MCF 10A (cell line): Measurements from ENCODE around the gene FBN3. TPM values are rescaled to one million over a fixed set of nuclear protein-coding genes. Genes with fewer than 3 reads are reported as not detected.

Experiments used
- BruUV-seq: library from RNA; stranded (reverse); fragments of 400-500 nt; replicated peaks from 2 replicates; lab custom pipeline; 2021; lab: Mats Ljungman, UMichigan
- CTCF ChIA-PET: fragments of 300-600 bp; sonication (Branson Sonifier 250); formaldehyde crosslinking; extraction: SDS; loops from one replicate; lab custom pipeline; 2021; ENCODE audit warnings: antibody characterized with exemption, inconsistent platforms; lab: Yijun Ruan, JAX
- POLR2A ChIA-PET: fragments of 300-600, 350-650 bp; sonication (Branson Sonifier 250); formaldehyde crosslinking; extraction: SDS; loops from one replicate; lab custom pipeline; 2020; ENCODE audit warnings: antibody characterized with exemption, inconsistent platforms; lab: Yijun Ruan, JAX
- DNase-seq: peaks from one replicate; pipeline ENCODE4 v3.0.0-alpha.2; 2018; ENCODE audit not compliant: unreplicated experiment
- H3K27ac Mint-ChIP-seq: one replicate; pipeline ENCODE4 v1.8.0; 2022; ENCODE audit warnings: mild to moderate bottlenecking, low read depth, mixed read lengths; ENCODE audit not compliant: unreplicated experiment
- H3K27me3 Mint-ChIP-seq: one replicate; pipeline ENCODE4 v1.8.0; 2022; ENCODE audit warnings: mixed read lengths; ENCODE audit not compliant: insufficient read depth, unreplicated experiment
- H3K36me3 Mint-ChIP-seq: one replicate; pipeline ENCODE4 v1.8.0; 2022; ENCODE audit warnings: mild to moderate bottlenecking, moderate library complexity, mixed read lengths; ENCODE audit not compliant: insufficient read depth, unreplicated experiment
- H3K4me1 Mint-ChIP-seq: one replicate; pipeline ENCODE4 v1.8.0; 2022; ENCODE audit warnings: mixed read lengths; ENCODE audit not compliant: insufficient read depth, unreplicated experiment
- H3K4me3 Mint-ChIP-seq: one replicate; pipeline ENCODE4 v1.8.0; 2022; ENCODE audit warnings: mild to moderate bottlenecking, moderate library complexity, mixed read lengths; ENCODE audit not compliant: unreplicated experiment
- H3K9me3 Mint-ChIP-seq: one replicate; pipeline ENCODE4 v1.8.0; 2022; ENCODE audit warnings: mixed read lengths; ENCODE audit not compliant: unreplicated experiment
- intact Hi-C: fragments of 100-400 bp; cut with micrococcal nuclease; formaldehyde crosslinking; loops from 2 replicates; pipeline ENCODE4 v1.14.1; 2022
- total RNA-seq: library from RNA; stranded (reverse); gene quantifications from 2 replicates; pipeline ENCODE4 v1.2.3, GENCODE V29; 2022
- TF ChIP-seq, protein P1 (sequence below): fragments of 200-600 bp; IDR thresholded peaks from one replicate; pipeline ENCODE4 v1.8.0; 2022; ENCODE audit warnings: antibody characterized with exemption, mild to moderate bottlenecking; ENCODE audit not compliant: unreplicated experiment

The FBN3 gene
- total RNA-seq, 1 experiment from 2014 or later, result not detected

DNA sequence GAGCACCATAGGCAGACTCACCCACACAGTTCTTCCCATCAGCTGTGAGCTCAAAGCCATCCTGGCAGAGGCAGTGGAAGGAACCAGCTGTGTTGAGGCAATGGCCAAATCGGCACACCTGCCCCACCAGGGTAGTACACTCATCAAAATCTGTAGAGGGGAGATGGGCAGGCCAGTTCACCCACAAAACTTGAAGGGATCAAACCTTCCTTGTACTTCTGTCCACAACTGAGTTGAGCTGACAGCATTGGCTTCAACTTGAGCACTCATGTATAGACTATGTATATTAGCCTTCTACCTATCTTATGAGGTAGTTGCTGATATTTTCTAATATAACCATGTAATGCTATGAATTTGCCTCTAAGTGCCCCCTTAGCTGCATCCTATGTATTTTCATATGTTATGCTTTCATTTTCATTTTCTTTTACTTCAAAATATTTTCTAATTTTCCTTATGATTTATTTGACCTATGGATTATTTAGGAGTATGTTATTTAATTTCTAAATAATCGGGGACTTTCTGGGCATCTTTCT, 54.0 kb downstream of the FBN3 start:
- H3K36me3 Mint-ChIP-seq, result no peaks in the 10 kb centered on the region
- no peaks in the 10 kb centered on the region for H3K4me1 Mint-ChIP-seq
- intact Hi-C loops, result no loop called here
- H3K4me3 Mint-ChIP-seq, result no peak overlapping the region
- no TSS peak for BruUV-seq
- peaks cover 19% of the 10 kb centered on the region for H3K9me3 Mint-ChIP-seq
- ChIA-PET POLR2A (interaction anchor here (0.6 kb wide), 1 partner anchor 58 kb away, joined by 5 read pairs; no protein-coding TSS in a partner anchor), CTCF (no interaction called here)
- DNase-seq, result no peak
- peaks cover 16% of the 10 kb centered on the region for H3K27me3 Mint-ChIP-seq
- H3K27ac Mint-ChIP-seq, result no peak overlapping the region
- TF ChIP-seq, protein P1, sequence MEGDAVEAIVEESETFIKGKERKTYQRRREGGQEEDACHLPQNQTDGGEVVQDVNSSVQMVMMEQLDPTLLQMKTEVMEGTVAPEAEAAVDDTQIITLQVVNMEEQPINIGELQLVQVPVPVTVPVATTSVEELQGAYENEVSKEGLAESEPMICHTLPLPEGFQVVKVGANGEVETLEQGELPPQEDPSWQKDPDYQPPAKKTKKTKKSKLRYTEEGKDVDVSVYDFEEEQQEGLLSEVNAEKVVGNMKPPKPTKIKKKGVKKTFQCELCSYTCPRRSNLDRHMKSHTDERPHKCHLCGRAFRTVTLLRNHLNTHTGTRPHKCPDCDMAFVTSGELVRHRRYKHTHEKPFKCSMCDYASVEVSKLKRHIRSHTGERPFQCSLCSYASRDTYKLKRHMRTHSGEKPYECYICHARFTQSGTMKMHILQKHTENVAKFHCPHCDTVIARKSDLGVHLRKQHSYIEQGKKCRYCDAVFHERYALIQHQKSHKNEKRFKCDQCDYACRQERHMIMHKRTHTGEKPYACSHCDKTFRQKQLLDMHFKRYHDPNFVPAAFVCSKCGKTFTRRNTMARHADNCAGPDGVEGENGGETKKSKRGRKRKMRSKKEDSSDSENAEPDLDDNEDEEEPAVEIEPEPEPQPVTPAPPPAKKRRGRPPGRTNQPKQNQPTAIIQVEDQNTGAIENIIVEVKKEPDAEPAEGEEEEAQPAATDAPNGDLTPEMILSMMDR, result no peak

DNA sequence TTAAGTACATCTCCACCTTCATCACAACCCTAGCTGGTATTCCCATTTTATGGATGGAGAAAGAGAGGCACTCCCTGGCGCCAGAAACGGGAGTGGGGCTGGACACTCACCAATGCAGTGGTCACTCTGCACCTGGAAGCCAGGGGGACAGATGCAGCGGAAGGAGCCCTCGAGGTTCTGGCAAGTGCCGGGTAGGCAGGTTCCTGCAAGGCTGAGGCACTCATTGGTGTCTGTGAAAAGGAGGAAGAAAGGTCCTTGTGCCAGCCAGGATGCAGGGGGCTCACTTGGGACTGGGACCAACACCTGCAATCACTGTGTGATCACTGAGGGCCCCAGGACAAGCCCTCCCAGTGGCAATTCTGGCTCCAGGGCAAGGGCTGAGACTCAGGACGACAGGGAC, 55.1 kb downstream of the FBN3 start:
- Mint-ChIP-seq H3K4me1 (no peaks in the 10 kb centered on the region), H3K27me3 (peaks cover 14% of the 10 kb centered on the region), H3K9me3 (peaks cover 19% of the 10 kb centered on the region), H3K4me3 (no peak overlapping the region), H3K36me3 (no peaks in the 10 kb centered on the region), H3K27ac (no peak overlapping the region)
- CTCF ChIA-PET, result interaction anchor here (0.5 to 0.6 kb wide), 2 partner anchors 63 to 223 kb away, joined by 3 to 4 read pairs; no protein-coding TSS in a partner anchor
- no peak for DNase-seq
- no TSS peak for BruUV-seq
- TF ChIP-seq, protein P1, result no peak
- intact Hi-C loops, result no loop called here
- POLR2A ChIA-PET, result no interaction called here

DNA sequence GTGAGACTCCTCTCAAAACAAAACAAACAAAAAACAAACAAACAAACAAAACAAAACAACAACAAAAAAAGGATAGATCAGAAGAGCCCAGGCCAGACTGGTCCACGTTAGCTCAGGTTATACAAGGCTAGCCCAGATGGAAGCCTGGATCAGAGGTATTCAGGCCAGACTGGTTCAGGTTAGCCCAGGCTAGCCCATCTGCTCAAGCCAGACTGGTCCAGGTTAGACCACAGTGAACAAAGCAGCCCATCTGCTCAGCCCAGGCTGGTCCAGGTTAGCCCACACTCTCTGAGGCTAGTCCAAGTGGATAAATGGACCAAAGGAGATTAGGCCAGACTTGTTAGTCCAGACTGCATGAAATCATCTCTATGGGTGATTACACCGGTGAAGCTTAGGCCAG, 55.7 kb downstream of the FBN3 start:
- no peak for DNase-seq
- intact Hi-C loops, result no loop called here
- H3K27me3 Mint-ChIP-seq, result peaks cover 8% of the 10 kb centered on the region
- POLR2A ChIA-PET, result no interaction called here
- no peaks in the 10 kb centered on the region for H3K4me1 Mint-ChIP-seq
- no peak overlapping the region for H3K4me3 Mint-ChIP-seq
- CTCF ChIA-PET, result no interaction called here
- H3K27ac Mint-ChIP-seq, result no peak overlapping the region
- peaks cover 19% of the 10 kb centered on the region for H3K9me3 Mint-ChIP-seq
- BruUV-seq, result no TSS peak
- no peaks in the 10 kb centered on the region for H3K36me3 Mint-ChIP-seq
- TF ChIP-seq, protein P1, result no peak

DNA sequence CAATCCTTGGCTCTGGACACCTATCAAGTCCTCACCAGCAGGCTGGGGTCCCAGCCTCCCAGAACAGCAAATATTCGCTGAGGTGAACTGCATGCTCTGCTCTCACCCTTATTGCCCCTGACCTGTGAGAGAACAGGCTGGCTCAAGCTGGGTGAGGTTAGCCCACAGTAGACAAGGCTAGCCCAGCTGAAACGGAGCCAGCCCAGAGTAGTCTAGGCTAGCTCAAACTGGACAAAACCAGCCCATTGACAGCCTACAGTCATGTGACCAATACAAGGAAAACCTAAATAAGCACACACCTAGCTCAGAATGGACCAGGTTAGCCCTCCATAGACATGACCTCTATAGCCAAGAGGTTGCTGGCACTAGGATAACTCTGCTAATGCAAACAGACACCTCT, 58.4 kb downstream of the FBN3 start:
- POLR2A ChIA-PET, result no interaction called here

More for the DNA sequence above, 58.4 kb downstream of the FBN3 start:
- Mint-ChIP-seq H3K9me3 (peaks cover 12% of the 10 kb centered on the region), H3K27ac (no peak overlapping the region), H3K4me3 (no peak overlapping the region), H3K27me3 (no peaks in the 10 kb centered on the region), H3K4me1 (no peaks in the 10 kb centered on the region), H3K36me3 (no peaks in the 10 kb centered on the region)
- BruUV-seq, result no TSS peak
- intact Hi-C loops, result no loop called here
- CTCF ChIA-PET, result interaction anchor here (0.5 kb wide), 1 partner anchor 601 kb away, joined by 3 read pairs; no protein-coding TSS in a partner anchor
- no peak for DNase-seq
- TF ChIP-seq, protein P1, result no peak
